GM10248 (cell line): ENCODE measurements around the gene C3orf20.

ENCODE experiments used
- CTCF ChIA-PET: fragments of 300-600 bp; sonication (Branson Sonifier 250); formaldehyde crosslinking; extraction: SDS; loops from one replicate; lab custom pipeline; 2021; ENCODE audit warnings: antibody characterized with exemption; lab: Yijun Ruan, JAX
- POLR2A ChIA-PET: fragments of 350-650 bp; sonication (Branson Sonifier 250); formaldehyde crosslinking; extraction: SDS; loops from one replicate; lab custom pipeline; 2020; ENCODE audit warnings: antibody characterized with exemption; lab: Yijun Ruan, JAX
- DNase-seq: peaks from one replicate; pipeline ENCODE4 v3.0.0; 2012; ENCODE audit errors: extremely low spot score
- TF ChIP-seq, protein P1 (sequence below): IDR thresholded peaks from 2 replicates; pipeline ENCODE4 v1.5.1; 2012; ENCODE audit warnings: mild to moderate bottlenecking, low read depth; ENCODE audit errors: extremely low read depth, missing control alignments, control extremely low read depth

The C3orf20 gene

GRCh38 chr3:14717307-14717706 lies 42.4 kb downstream of the C3orf20 start:
- TF ChIP-seq, protein P1, sequence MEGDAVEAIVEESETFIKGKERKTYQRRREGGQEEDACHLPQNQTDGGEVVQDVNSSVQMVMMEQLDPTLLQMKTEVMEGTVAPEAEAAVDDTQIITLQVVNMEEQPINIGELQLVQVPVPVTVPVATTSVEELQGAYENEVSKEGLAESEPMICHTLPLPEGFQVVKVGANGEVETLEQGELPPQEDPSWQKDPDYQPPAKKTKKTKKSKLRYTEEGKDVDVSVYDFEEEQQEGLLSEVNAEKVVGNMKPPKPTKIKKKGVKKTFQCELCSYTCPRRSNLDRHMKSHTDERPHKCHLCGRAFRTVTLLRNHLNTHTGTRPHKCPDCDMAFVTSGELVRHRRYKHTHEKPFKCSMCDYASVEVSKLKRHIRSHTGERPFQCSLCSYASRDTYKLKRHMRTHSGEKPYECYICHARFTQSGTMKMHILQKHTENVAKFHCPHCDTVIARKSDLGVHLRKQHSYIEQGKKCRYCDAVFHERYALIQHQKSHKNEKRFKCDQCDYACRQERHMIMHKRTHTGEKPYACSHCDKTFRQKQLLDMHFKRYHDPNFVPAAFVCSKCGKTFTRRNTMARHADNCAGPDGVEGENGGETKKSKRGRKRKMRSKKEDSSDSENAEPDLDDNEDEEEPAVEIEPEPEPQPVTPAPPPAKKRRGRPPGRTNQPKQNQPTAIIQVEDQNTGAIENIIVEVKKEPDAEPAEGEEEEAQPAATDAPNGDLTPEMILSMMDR, result no peak
- POLR2A ChIA-PET, result no interaction called here
- DNase-seq, result no peak
- CTCF ChIA-PET, result interaction anchor here (1.0 kb wide), 2 partner anchors 12 to 64 kb away, joined by 3 to 4 read pairs; no protein-coding TSS in a partner anchor

DNA sequence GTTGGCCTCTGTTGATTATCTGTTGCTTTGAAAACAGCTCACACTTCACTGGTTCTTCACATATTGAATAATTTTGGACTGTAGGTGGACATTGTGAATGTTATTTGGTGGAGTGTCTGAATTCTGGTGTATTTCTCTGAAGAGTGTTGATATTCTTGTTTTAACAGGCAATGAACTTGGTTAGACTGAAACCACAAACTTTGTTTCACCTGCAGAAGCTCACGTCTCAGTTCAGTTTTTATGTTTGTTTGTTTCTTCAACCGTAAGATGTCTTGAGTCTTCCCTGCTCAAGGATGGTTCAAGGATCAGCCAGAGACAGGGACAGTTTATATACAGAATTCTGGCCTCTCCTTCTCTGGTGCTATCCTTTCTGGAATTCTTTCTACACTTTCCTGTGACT lies 43.6 kb downstream of the C3orf20 start:
- TF ChIP-seq, protein P1, result no peak
- POLR2A ChIA-PET, result no interaction called here
- CTCF ChIA-PET, result interaction anchor here (0.8 to 1.5 kb wide), 4 partner anchors 12 to 46 kb away, joined by 3 to 4 read pairs (median 3); no protein-coding TSS in a partner anchor
- DNase-seq, result no peak

DNA sequence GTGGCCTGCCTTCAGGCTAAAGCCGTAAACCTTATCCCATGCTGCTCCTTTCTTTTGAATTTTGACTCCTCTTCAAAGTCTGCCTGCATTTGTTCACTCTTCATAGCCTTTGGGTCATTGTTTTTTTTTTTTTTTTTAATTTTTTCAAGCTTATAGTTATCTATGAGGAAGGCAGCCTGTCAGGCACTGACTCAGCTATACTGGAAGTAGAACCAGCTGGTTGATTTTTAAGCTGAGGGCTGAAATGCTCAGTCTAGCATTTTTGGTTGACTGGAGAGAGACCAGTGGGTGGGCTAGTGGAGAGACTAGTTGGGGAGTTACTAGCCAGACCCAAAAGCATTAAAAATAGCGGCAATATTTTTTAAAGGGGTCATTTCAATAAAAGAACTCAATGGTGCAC lies 44.1 kb downstream of the C3orf20 start:
- CTCF ChIA-PET, result interaction anchor here (0.8 to 1.5 kb wide), 4 partner anchors 13 to 46 kb away, joined by 3 to 4 read pairs (median 3); no protein-coding TSS in a partner anchor
- TF ChIP-seq, protein P1, result no peak
- no peak for DNase-seq
- POLR2A ChIA-PET, result interaction anchor here (0.7 kb wide), 1 partner anchor 287 kb away, joined by 8 read pairs; no protein-coding TSS in a partner anchor

DNA sequence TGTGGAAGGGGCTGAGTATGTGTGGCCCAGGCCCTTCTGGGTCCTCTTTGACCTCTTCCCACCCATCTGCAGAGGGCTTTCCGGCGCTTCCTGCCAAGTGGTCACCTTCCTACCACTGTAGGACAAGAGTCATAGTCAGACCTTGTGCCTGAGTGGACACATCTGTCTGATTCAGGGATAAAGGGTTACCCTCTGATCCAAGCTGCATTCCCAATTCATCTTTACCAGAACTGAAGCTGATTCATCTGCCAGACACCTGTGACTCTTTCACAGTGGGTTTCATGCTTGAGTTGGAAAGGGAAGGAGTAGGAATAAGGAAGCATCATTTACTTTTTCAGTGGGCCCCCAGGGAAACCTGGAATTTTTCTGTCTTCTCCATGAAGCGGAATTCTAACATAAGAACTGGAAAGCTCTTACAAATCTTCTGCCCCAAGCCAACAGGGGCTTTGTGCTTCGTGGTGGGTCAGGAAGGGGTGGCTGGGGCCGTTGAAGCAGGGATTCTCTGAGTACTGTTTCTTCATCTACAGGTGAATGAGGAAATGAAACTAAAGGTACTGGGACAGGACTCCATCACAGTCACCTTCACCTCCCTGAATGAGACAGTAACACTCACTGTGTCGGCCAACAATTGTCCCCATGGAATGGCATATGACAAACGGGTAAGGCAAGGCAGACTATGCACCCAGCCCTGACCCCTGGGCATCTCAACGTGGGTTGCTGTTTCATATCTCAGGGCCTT lies 46.4 kb downstream of the C3orf20 start:
- TF ChIP-seq, protein P1, result no peak
- POLR2A ChIA-PET, result no interaction called here
- no peak for DNase-seq
- CTCF ChIA-PET, result interaction anchor here (1.3 kb wide), 1 partner anchor 15 kb away, joined by 3 read pairs; no protein-coding TSS in a partner anchor

DNA sequence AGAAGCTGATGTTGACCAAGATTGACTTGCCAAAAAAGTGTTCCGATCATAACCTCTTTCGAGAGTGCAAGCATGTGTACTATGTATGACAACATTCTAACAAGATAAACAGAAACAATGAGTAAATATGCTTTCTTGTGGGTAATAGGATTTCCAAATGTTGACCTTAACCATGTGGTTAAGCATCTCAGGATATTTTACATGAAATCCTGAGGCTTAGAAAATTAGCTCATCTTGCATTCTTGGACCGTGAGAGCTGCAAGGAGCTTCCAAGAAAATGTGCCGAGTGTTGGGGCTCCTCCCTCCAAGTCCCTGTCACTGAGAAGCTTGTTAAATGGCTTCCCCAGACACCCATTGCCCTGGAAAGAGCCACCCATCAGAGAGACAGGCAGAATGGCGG lies 50.1 kb downstream of the C3orf20 start:
- CTCF ChIA-PET, result interaction anchor here (1.1 to 1.4 kb wide), 3 partner anchors 15 to 51 kb away, joined by 3 to 5 read pairs (median 4); no protein-coding TSS in a partner anchor
- no peak for DNase-seq
- POLR2A ChIA-PET, result no interaction called here

More for the DNA sequence above, 50.1 kb downstream of the C3orf20 start:
- TF ChIP-seq, protein P1, result no peak
